Neural cell (in vitro differentiated cells): ENCODE results near the gene CES2. TPM values are rescaled to one million over a fixed set of nuclear protein-coding genes. Genes with fewer than 3 reads are reported as not detected.
"Not testable (repeated sequence)": the region's sequence is repeated elsewhere in the genome, so short reads cannot be mapped to it uniquely, and the experiment has no call there.

Experiments used
- H2AFZ ChIP-seq: fragments of 200-600, 300-800 bp; sonication (generic), shearing (Covaris generic); 2 replicates; pipeline ENCODE4 v1.6.0; 2014; ENCODE audit warnings: low read depth, mild to moderate bottlenecking, antibody characterized with exemption, low read length, moderate library complexity
- H3F3A ChIP-seq: fragments of 200-600 bp; shearing (Covaris generic); 2 replicates; pipeline ENCODE4 v1.6.1; 2016; ENCODE audit warnings: mild to moderate bottlenecking, moderate library complexity, mixed read lengths, antibody characterized with exemption, low read length; ENCODE audit not compliant: insufficient read depth, poor library complexity, severe bottlenecking
- H3K27ac ChIP-seq: fragments of 200-600, 300-800 bp; sonication (generic), shearing (Covaris generic); 2 replicates; pipeline ENCODE4 v1.5.1; 2014; ENCODE audit warnings: mild to moderate bottlenecking, low read length, moderate library complexity
- H3K27me3 ChIP-seq: fragments of 300-800, 200-600 bp; sonication (generic), shearing (Covaris generic); 2 replicates; pipeline ENCODE4 v1.6.0; 2014; ENCODE audit warnings: mild to moderate bottlenecking, low read depth, low read length, moderate library complexity; ENCODE audit not compliant: insufficient read depth
- H3K36me3 ChIP-seq: fragments of 300-800, 200-600 bp; sonication (generic), shearing (Covaris generic); 2 replicates; pipeline ENCODE4 v1.5.1; 2014; ENCODE audit warnings: mild to moderate bottlenecking, antibody characterized with exemption, low read length, moderate library complexity; ENCODE audit not compliant: insufficient read depth
- H3K4me2 ChIP-seq: fragments of 300-800, 200-600 bp; sonication (generic), shearing (Covaris generic); 2 replicates; pipeline ENCODE4 v1.6.0; 2014; ENCODE audit warnings: mild to moderate bottlenecking, low read length
- H3K4me3 ChIP-seq: fragments of 300-800, 200-600 bp; sonication (generic), shearing (Covaris generic); 2 replicates; pipeline ENCODE4 v1.5.1; 2014; ENCODE audit warnings: mild to moderate bottlenecking, low read length, moderate library complexity
- H3K79me2 ChIP-seq: fragments of 200-600 bp; shearing (Covaris generic); replicated peaks from 2 replicates; pipeline ENCODE4 v1.6.0; 2014; ENCODE audit warnings: mild to moderate bottlenecking, low read length, moderate library complexity; ENCODE audit not compliant: insufficient read depth
- H3K9ac ChIP-seq: fragments of 300-800, 200-600 bp; sonication (generic), shearing (Covaris generic); 2 replicates; pipeline ENCODE4 v1.6.1; 2016; ENCODE audit warnings: mild to moderate bottlenecking, low read length, mixed read lengths
- H3K9me2 ChIP-seq: fragments of 200-600 bp; shearing (Covaris generic); 2 replicates; pipeline ENCODE4 v1.6.1; 2016; ENCODE audit warnings: mild to moderate bottlenecking, low read length, mixed read lengths; ENCODE audit not compliant: insufficient read depth
- H3K9me3 ChIP-seq: fragments of 200-600, 300-800 bp; sonication (generic), shearing (Covaris generic); 2 replicates; pipeline ENCODE4 v1.6.1; 2016; ENCODE audit warnings: mild to moderate bottlenecking, mixed run types, low read length, moderate library complexity, mixed read lengths
- H4K20me1 ChIP-seq: fragments of 200-600 bp; shearing (Covaris generic); 2 replicates; pipeline ENCODE4 v1.6.1; 2016; ENCODE audit warnings: mild to moderate bottlenecking, mixed run types; ENCODE audit not compliant: insufficient read depth
- EP300 ChIP-seq: fragments of 450-650 bp; conservative IDR thresholded peaks from 2 replicates; pipeline ENCODE4 v1.6.1; 2014; ENCODE audit warnings: antibody characterized with exemption, mild to moderate bottlenecking, moderate library complexity; ENCODE audit not compliant: poor library complexity, severe bottlenecking
- EZH2 ChIP-seq: fragments of 200-600, 300-800 bp; shearing (Covaris generic), sonication (generic); IDR thresholded peaks from 2 replicates; pipeline ENCODE4 v1.6.1; 2014; ENCODE audit warnings: antibody characterized with exemption, low read length, borderline replicate concordance, mild to moderate bottlenecking; ENCODE audit not compliant: insufficient read depth, poor library complexity, severe bottlenecking
- MXI1 ChIP-seq: fragments of 450-650 bp; conservative IDR thresholded peaks from 2 replicates; pipeline ENCODE4 v1.6.1; 2014; ENCODE audit warnings: antibody characterized with exemption, mild to moderate bottlenecking; ENCODE audit not compliant: poor library complexity, severe bottlenecking
- POLR2AphosphoS5 ChIP-seq: IDR thresholded peaks from 2 replicates; pipeline ENCODE4 v1.6.1; 2012
- RAD21 ChIP-seq: fragments of 450-650 bp; conservative IDR thresholded peaks from 2 replicates; pipeline ENCODE4 v1.6.1; 2014; ENCODE audit warnings: antibody characterized with exemption, mild to moderate bottlenecking, moderate library complexity
- REST ChIP-seq: IDR thresholded peaks from 2 replicates; pipeline ENCODE4 v1.6.1; 2012; ENCODE audit warnings: borderline replicate concordance
- SMC3 ChIP-seq: fragments of 450-650 bp; conservative IDR thresholded peaks from 2 replicates; pipeline ENCODE4 v1.6.1; 2014; ENCODE audit warnings: antibody characterized with exemption, mild to moderate bottlenecking, moderate library complexity; ENCODE audit not compliant: poor library complexity
- TAF1 ChIP-seq: IDR thresholded peaks from 2 replicates; pipeline ENCODE4 v1.6.1; 2012; ENCODE audit warnings: low read depth
- polyA plus RNA-seq: library from polyadenylated mRNA; depleted of rRNA; stranded (reverse); fragments of >200 nt; gene quantifications from 2 replicates; pipeline ENCODE4 v1.2.3, GENCODE V29; 2014
- TF ChIP-seq, protein P1 (sequence below): fragments of 450-650 bp; IDR thresholded peaks from 2 replicates; pipeline ENCODE4 v1.5.1; 2014; ENCODE audit warnings: antibody characterized with exemption, mild to moderate bottlenecking, moderate library complexity; ENCODE audit not compliant: poor library complexity, severe bottlenecking

The CES2 gene
- polyA plus RNA-seq, 1 donor from 2014 or later: 22.9 TPM

DNA sequence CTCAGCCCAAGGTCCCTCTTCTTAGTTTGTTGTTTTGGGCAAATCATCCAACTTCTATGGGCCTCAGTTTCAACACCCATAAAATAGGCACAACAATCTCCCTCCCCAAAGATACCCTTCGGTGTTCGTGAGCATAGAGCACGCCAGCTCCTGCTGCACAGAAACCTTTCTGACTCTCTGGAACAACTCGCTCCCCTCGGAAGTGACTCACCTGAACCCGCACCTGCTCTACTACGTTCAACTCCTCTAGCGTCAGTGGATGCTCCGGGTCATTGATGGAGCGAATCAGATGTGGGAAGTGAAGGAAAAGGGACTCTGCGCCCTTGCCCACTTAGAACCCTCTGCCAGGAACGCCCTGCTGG is 1.6 kb upstream of the CES2 start:
- no peaks in the 10 kb centered on the region for H3K9me2 ChIP-seq
- H3K9ac ChIP-seq: peak overlapping the region; percentile 97
- H3K9me3 ChIP-seq: no peaks in the 10 kb centered on the region
- peak overlapping the region; percentile 86 for H3K27ac ChIP-seq
- H2AFZ ChIP-seq: peak overlapping the region; percentile 92
- no peak for TF ChIP-seq POLR2AphosphoS5
- no peak for TF ChIP-seq RAD21
- TF ChIP-seq EZH2: no peak
- TF ChIP-seq MXI1: no peak
- no peak for TF ChIP-seq SMC3
- no peak for TF ChIP-seq TAF1
- TF ChIP-seq, protein P1, sequence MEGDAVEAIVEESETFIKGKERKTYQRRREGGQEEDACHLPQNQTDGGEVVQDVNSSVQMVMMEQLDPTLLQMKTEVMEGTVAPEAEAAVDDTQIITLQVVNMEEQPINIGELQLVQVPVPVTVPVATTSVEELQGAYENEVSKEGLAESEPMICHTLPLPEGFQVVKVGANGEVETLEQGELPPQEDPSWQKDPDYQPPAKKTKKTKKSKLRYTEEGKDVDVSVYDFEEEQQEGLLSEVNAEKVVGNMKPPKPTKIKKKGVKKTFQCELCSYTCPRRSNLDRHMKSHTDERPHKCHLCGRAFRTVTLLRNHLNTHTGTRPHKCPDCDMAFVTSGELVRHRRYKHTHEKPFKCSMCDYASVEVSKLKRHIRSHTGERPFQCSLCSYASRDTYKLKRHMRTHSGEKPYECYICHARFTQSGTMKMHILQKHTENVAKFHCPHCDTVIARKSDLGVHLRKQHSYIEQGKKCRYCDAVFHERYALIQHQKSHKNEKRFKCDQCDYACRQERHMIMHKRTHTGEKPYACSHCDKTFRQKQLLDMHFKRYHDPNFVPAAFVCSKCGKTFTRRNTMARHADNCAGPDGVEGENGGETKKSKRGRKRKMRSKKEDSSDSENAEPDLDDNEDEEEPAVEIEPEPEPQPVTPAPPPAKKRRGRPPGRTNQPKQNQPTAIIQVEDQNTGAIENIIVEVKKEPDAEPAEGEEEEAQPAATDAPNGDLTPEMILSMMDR: no peak
- no peak for TF ChIP-seq EP300
- no peak for TF ChIP-seq REST
- H3K4me3 ChIP-seq: peak overlapping the region; percentile 99
- H3K36me3 ChIP-seq: no peaks in the 10 kb centered on the region
- peaks cover 5% of the 10 kb centered on the region for H4K20me1 ChIP-seq
- H3K4me2 ChIP-seq: peak overlapping the region; percentile 99
- H3K79me2 ChIP-seq: peaks cover 10% of the 10 kb centered on the region
- H3F3A ChIP-seq: no peaks in the 10 kb centered on the region
- no peaks in the 10 kb centered on the region for H3K27me3 ChIP-seq

GRCh38 chr16:66934138-66934838 is 1.0 kb upstream of the CES2 start, which contains the start of gene CIAO2B:
CIAO2B (minus strand) TSS chr16:66934402; CDS start chr16:66934364, 38 bp downstream.
- Histone ChIP-seq H3K79me2 (peaks cover 10% of the 10 kb centered on the region), H3K4me3 (peak within 1 kb of the TSS; percentile 99), H3K4me2 (peak within 1 kb of the TSS; percentile 99), H3K27me3 (no peaks in the 10 kb centered on the region), H2AFZ (peak within 1 kb of the TSS; percentile 92), H3F3A (no peaks in the 10 kb centered on the region), H4K20me1 (peaks cover 5% of the 10 kb centered on the region), H3K9ac (peak within 1 kb of the TSS; percentile 97), H3K9me3 (no peaks in the 10 kb centered on the region), H3K27ac (peak within 1 kb of the TSS; percentile 86), H3K36me3 (no peaks in the 10 kb centered on the region), H3K9me2 (no peaks in the 10 kb centered on the region)
- TF ChIP-seq TAF1 (peak; percentile 53), MXI1 (peak; percentile 88), RAD21 (peak; percentile 29), EZH2 (no peak), REST (peak; percentile 53), POLR2AphosphoS5 (peak; percentile 97), SMC3 (peak; percentile 22), EP300 (no peak)
- TF ChIP-seq, protein P1: no peak

GRCh38 chr16:66934839-66935313 is 440 bp upstream of the CES2 start:
- Histone ChIP-seq H3K4me3 (peak overlapping the region; percentile 99), H3K27ac (peak overlapping the region; percentile 86), H3K79me2 (peaks cover 10% of the 10 kb centered on the region), H3K4me2 (peak overlapping the region; percentile 59), H2AFZ (peak overlapping the region; percentile 92), H3K9ac (peak overlapping the region; percentile 97)
- not testable (repeated sequence) for H3K27me3 ChIP-seq, H3F3A ChIP-seq, H3K9me2 ChIP-seq, H3K9me3 ChIP-seq, H4K20me1 ChIP-seq, H3K36me3 ChIP-seq
